ENCODE results near the gene SORL1-AS1.

The SORL1-AS1 gene

GRCh38 chr11:121449626-121450025 lies 3.1 kb downstream of the SORL1-AS1 start:
- ATAC-seq = no peak
- Mint-ChIP-seq H3K4me1 (peaks cover 49 to 91% (median 86%) of the 10 kb centered on the region in 4 donors), H3K9me3 (peaks cover 0 to 3% (median 0%) of the 10 kb centered on the region in 9 donors), H3K27ac (peak overlapping the region; percentile 89 to 98 (median 96)), H3K36me3 (peaks cover 23 to 41% (median 25%) of the 10 kb centered on the region in 3 donors), H3K27me3 (no peaks in the 10 kb centered on the region), H3K4me3 (peak overlapping the region; percentile 57 to 100 (median 88))
- DNase-seq = no peak
- POLR2A ChIA-PET = interaction anchor here (0.6 to 13.8 kb wide), 21 partner anchors 8 to 1613 kb away, joined by 3 to 385 read pairs (median 12); partner anchors contain the start of genes HSPA8 and SC5D

GRCh38 chr11:121449123-121449522 lies 3.6 kb downstream of the SORL1-AS1 start:
- DNase-seq = peak in 8 of 10 donors; percentile 24 to 81 (median 64)
- H3K9me3 Mint-ChIP-seq = peaks cover 0 to 3% (median 0%) of the 10 kb centered on the region in 9 donors
- peaks cover 47 to 90% (median 86%) of the 10 kb centered on the region in 4 donors for H3K4me1 Mint-ChIP-seq
- peak overlapping the region; percentile 89 to 98 (median 96) for H3K27ac Mint-ChIP-seq
- ATAC-seq = peak; percentile 24 to 48
- POLR2A ChIA-PET = interaction anchor here (0.6 to 13.8 kb wide), 16 partner anchors 15 to 1613 kb away, joined by 3 to 385 read pairs (median 12); partner anchors contain the start of genes HSPA8 and SC5D
- H3K36me3 Mint-ChIP-seq = peaks cover 26 to 41% (median 29%) of the 10 kb centered on the region in 3 donors
- no peaks in the 10 kb centered on the region for H3K27me3 Mint-ChIP-seq
- H3K4me3 Mint-ChIP-seq = peak overlapping the region; percentile 57 to 100 (median 88)

GRCh38 chr11:121448431-121448941 lies 4.3 kb downstream of the SORL1-AS1 start:
- POLR2A ChIA-PET = interaction anchor here (0.6 to 13.8 kb wide), 11 partner anchors 15 to 132 kb away, joined by 3 to 385 read pairs (median 27); no protein-coding TSS in a partner anchor
- Mint-ChIP-seq H3K4me1 (peaks cover 46 to 90% (median 85%) of the 10 kb centered on the region in 4 donors), H3K4me3 (peak overlapping the region; percentile 46 to 100 (median 87)), H3K27me3 (no peaks in the 10 kb centered on the region), H3K27ac (peak overlapping the region; percentile 89 to 98 (median 96)), H3K9me3 (peaks cover 0 to 3% (median 0%) of the 10 kb centered on the region in 9 donors), H3K36me3 (peaks cover 26 to 41% (median 29%) of the 10 kb centered on the region in 3 donors)
- ATAC-seq (no peak), DNase-seq (no peak)

GRCh38 chr11:121448011-121448410 lies 4.8 kb downstream of the SORL1-AS1 start:
- peak overlapping the region in 8 of 10 donors; percentile 46 to 100 (median 93) for H3K4me3 Mint-ChIP-seq
- peaks cover 46 to 86% (median 82%) of the 10 kb centered on the region in 4 donors for H3K4me1 Mint-ChIP-seq
- peaks cover 0 to 3% (median 0%) of the 10 kb centered on the region in 9 donors for H3K9me3 Mint-ChIP-seq
- peak overlapping the region; percentile 89 to 98 (median 96) for H3K27ac Mint-ChIP-seq
- DNase-seq = no peak
- peaks cover 25 to 41% (median 28%) of the 10 kb centered on the region in 3 donors for H3K36me3 Mint-ChIP-seq
- POLR2A ChIA-PET = interaction anchor here (0.6 to 13.8 kb wide), 4 partner anchors 16 to 55 kb away, joined by 4 to 385 read pairs (median 200); no protein-coding TSS in a partner anchor
- H3K27me3 Mint-ChIP-seq = no peaks in the 10 kb centered on the region
- no peak for ATAC-seq

GRCh38 chr11:121446752-121447156 lies 6.0 kb downstream of the SORL1-AS1 start:
- ATAC-seq (no peak), DNase-seq (no peak)
- Mint-ChIP-seq H3K27me3 (no peaks in the 10 kb centered on the region), H3K36me3 (peaks cover 19 to 47% (median 30%) of the 10 kb centered on the region in 3 donors), H3K4me3 (peak overlapping the region in 9 of 10 donors; percentile 31 to 100 (median 71)), H3K27ac (peak overlapping the region; percentile 71 to 98 (median 94)), H3K9me3 (peaks cover 0 to 3% (median 0%) of the 10 kb centered on the region in 9 donors), H3K4me1 (peaks cover 41 to 81% (median 80%) of the 10 kb centered on the region in 4 donors)
- POLR2A ChIA-PET = interaction anchor here (0.6 to 13.8 kb wide), 5 partner anchors 10 to 142 kb away, joined by 3 to 385 read pairs (median 124); no protein-coding TSS in a partner anchor

GRCh38 chr11:121445071-121445768 lies 7.5 kb downstream of the SORL1-AS1 start:
- H3K27ac Mint-ChIP-seq = peak overlapping the region; percentile 88 to 98 (median 94)
- peaks cover 0 to 3% (median 0%) of the 10 kb centered on the region in 9 donors for H3K9me3 Mint-ChIP-seq
- DNase-seq = no peak
- ATAC-seq = no peak
- H3K27me3 Mint-ChIP-seq = no peaks in the 10 kb centered on the region
- peaks cover 37 to 78% (median 73%) of the 10 kb centered on the region in 4 donors for H3K4me1 Mint-ChIP-seq
- POLR2A ChIA-PET = interaction anchor here (0.5 to 13.8 kb wide), 3 partner anchors 13 to 454 kb away, joined by 3 to 275 read pairs (median 3); no protein-coding TSS in a partner anchor
- peak overlapping the region; percentile 32 to 82 (median 66) for H3K4me3 Mint-ChIP-seq
- H3K36me3 Mint-ChIP-seq = peaks cover 19 to 47% (median 34%) of the 10 kb centered on the region in 3 donors

GRCh38 chr11:121444526-121444925 lies 8.2 kb downstream of the SORL1-AS1 start:
- H3K36me3 Mint-ChIP-seq = peaks cover 19 to 49% (median 37%) of the 10 kb centered on the region in 3 donors
- no peak for ATAC-seq
- peaks cover 0 to 3% (median 0%) of the 10 kb centered on the region in 9 donors for H3K9me3 Mint-ChIP-seq
- no peak for DNase-seq
- H3K27me3 Mint-ChIP-seq = no peaks in the 10 kb centered on the region
- peak overlapping the region in 5 of 10 donors; percentile 3 to 82 (median 65) for H3K4me3 Mint-ChIP-seq
- H3K27ac Mint-ChIP-seq = peak overlapping the region; percentile 45 to 98 (median 94)
- peaks cover 32 to 74% (median 69%) of the 10 kb centered on the region in 4 donors for H3K4me1 Mint-ChIP-seq
- POLR2A ChIA-PET = interaction anchor here (0.6 to 13.8 kb wide), 4 partner anchors 7 to 27 kb away, joined by 3 to 275 read pairs (median 16); partner anchors contain the start of genes SORL1 and SORL1-AS1

- H3K9me3 Mint-ChIP-seq = peaks cover 0 to 3% (median 0%) of the 10 kb centered on the region in 9 donors
- H3K4me3 Mint-ChIP-seq = peak overlapping the region in 5 of 10 donors; percentile 2 to 67 (median 12)
- H3K27me3 Mint-ChIP-seq = no peaks in the 10 kb centered on the region
- no peak for ATAC-seq
- peaks cover 30 to 70% (median 62%) of the 10 kb centered on the region in 4 donors for H3K4me1 Mint-ChIP-seq
- H3K27ac Mint-ChIP-seq = peak overlapping the region in 9 of 10 donors; percentile 0 to 98 (median 87)
- H3K36me3 Mint-ChIP-seq = peaks cover 19 to 51% (median 33%) of the 10 kb centered on the region in 3 donors
- POLR2A ChIA-PET = interaction anchor here (0.9 to 13.8 kb wide), 3 partner anchors 8 to 26 kb away, joined by 3 to 275 read pairs (median 28); partner anchors contain the start of genes SORL1 and SORL1-AS1
- DNase-seq = no peak
These were observed 9.0 kb downstream of the SORL1-AS1 start for GRCh38 chr11:121443688-121444275.

GRCh38 chr11:121441521-121441920 lies 11.2 kb downstream of the SORL1-AS1 start:
- Mint-ChIP-seq H3K27me3 (no peaks in the 10 kb centered on the region), H3K4me3 (no peak overlapping the region), H3K9me3 (no peaks in the 10 kb centered on the region), H3K27ac (no peak overlapping the region), H3K4me1 (peaks cover 21 to 62% (median 56%) of the 10 kb centered on the region in 4 donors), H3K36me3 (peaks cover 13 to 40% (median 21%) of the 10 kb centered on the region in 3 donors)
- no peak for ATAC-seq
- POLR2A ChIA-PET = interaction anchor here (0.7 to 13.8 kb wide), 3 partner anchors 10 to 49 kb away, joined by 3 to 275 read pairs (median 28); partner anchors contain the start of genes SORL1 and SORL1-AS1
- no peak for DNase-seq

- Mint-ChIP-seq H3K4me1 (peaks cover 19 to 62% (median 56%) of the 10 kb centered on the region in 4 donors), H3K36me3 (peaks cover 3 to 23% (median 21%) of the 10 kb centered on the region in 3 donors), H3K27ac (no peak overlapping the region), H3K9me3 (no peaks in the 10 kb centered on the region), H3K4me3 (no peak overlapping the region), H3K27me3 (no peaks in the 10 kb centered on the region)
- POLR2A ChIA-PET = interaction anchor here (5.0 to 13.8 kb wide), 2 partner anchors 8 to 12 kb away, joined by 28 to 275 read pairs; partner anchors contain the start of genes SORL1 and SORL1-AS1
- ATAC-seq (no peak), DNase-seq (no peak)
These were observed 13.0 kb downstream of the SORL1-AS1 start for GRCh38 chr11:121439759-121440158.

- POLR2A ChIA-PET = interaction anchor here (5.0 kb wide), 1 partner anchor 12 kb away, joined by 28 read pairs; the partner anchor contains the start of genes SORL1 and SORL1-AS1
- no peak for DNase-seq
- no peak for ATAC-seq
- Mint-ChIP-seq H3K27ac (no peak overlapping the region), H3K9me3 (no peaks in the 10 kb centered on the region), H3K4me1 (peaks cover 17 to 61% (median 55%) of the 10 kb centered on the region in 4 donors), H3K4me3 (no peak overlapping the region), H3K27me3 (no peaks in the 10 kb centered on the region), H3K36me3 (peaks cover under 1 to 19% (median 17%) of the 10 kb centered on the region in 3 donors)
These were observed 13.4 kb downstream of the SORL1-AS1 start for GRCh38 chr11:121439337-121439736.
